Measurements from ENCODE around the gene CRY1.

Gene CRY1

DNA sequence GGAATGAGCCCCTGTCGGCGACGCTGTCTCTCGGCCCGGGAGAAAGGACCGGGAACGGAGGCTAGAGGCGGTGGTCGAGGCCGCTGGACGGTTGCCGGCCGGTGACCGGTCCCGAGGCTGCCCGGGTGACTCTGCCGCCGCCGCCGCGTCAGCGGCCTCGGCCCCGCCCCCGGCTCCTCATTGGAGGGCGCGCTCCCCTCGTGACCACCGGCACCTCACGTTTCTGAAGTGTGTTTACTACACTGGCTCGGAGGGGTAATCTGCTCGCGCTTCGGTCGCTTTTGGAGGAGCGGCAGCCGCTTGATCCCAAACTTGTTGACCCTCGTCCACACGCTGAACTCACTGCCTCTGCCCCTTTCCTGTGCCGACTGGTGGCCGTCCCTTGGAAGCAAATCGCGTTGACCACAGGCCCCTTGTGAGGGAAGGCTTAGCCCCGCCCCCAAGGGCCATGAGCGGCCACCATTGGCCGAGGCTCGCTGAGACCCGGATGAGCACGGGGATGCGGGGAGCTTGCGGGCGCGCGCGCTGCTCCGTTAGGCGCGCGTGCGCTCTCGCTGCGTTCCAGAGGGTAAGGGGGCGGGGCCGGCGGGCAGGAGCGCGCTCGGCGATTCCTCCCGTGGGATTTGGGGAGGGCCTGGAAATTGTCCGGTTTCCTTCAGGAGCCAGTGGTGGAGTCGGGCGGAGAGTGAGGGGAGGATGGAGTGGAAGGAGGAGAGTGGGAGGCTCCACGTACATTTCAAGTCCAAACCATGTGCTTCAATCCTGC lies at the start of gene CRY1:
CRY1 (minus strand) TSS at position 133 of the 766 bp plus-strand sequence. CDS start 588 bp downstream, outside the sequence.
- DNase-seq (ENCODE audit: low spot score) = peak; percentile 97
- H3K4me3 ChIP-seq = peak within 1 kb of the TSS; percentile 91
- TF ChIP-seq, protein P1, sequence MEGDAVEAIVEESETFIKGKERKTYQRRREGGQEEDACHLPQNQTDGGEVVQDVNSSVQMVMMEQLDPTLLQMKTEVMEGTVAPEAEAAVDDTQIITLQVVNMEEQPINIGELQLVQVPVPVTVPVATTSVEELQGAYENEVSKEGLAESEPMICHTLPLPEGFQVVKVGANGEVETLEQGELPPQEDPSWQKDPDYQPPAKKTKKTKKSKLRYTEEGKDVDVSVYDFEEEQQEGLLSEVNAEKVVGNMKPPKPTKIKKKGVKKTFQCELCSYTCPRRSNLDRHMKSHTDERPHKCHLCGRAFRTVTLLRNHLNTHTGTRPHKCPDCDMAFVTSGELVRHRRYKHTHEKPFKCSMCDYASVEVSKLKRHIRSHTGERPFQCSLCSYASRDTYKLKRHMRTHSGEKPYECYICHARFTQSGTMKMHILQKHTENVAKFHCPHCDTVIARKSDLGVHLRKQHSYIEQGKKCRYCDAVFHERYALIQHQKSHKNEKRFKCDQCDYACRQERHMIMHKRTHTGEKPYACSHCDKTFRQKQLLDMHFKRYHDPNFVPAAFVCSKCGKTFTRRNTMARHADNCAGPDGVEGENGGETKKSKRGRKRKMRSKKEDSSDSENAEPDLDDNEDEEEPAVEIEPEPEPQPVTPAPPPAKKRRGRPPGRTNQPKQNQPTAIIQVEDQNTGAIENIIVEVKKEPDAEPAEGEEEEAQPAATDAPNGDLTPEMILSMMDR (IDR thresholded peaks at IDR 0.05) = no peak
- H3K27ac ChIP-seq = peak within 1 kb of the TSS; percentile 98 to 99

DNA sequence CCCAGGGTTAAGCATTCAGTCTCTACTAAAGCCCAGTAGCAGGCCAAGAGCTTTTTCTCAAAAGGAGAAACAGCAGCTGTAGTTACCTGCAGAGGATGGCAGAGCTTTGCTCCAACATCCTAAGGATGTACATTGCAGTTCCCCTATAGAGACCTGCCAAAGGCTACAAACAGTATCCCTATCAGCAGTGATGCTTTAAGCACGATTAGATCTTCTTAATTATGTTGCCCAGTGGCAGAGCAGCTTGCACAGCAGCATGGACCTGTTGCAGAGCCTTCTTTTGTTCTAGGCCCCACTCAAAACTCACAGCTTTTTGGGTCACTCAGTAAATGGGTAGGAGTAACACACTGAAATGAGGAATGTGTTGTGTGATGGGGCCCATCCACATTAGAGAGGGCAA lies 46.4 kb upstream of the CRY1 start:
- TF ChIP-seq, protein P1 (IDR thresholded peaks at IDR 0.05) = no peak

DNA sequence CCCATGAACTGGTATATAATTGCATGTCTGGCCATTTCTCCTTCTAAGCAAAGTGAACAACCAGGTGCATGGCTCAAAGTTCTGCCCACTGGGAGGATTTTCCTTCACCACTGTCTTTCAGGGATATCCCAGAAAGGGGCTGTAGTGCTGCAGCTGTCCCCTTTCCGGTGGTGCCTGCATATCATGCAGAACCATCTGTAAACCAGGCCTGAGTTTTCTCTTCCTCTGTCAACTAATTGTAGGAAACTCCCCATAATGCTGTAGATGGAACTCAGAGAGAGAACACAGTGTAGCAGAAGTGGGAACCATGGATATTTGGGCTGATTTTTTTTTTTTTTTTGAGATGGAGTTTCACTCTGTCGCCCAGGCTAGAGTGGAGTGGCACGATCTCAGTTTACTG lies 45.6 kb upstream of the CRY1 start:
- no peak overlapping the region for H3K27ac ChIP-seq
- H3K4me3 ChIP-seq = no peak overlapping the region
- DNase-seq (ENCODE audit: low spot score) = no peak
- TF ChIP-seq, protein P1 (IDR thresholded peaks at IDR 0.05) = no peak

More for the DNA sequence above, 46.4 kb upstream of the CRY1 start:
- Histone ChIP-seq H3K4me3 (no peak overlapping the region), H3K27ac (no peak overlapping the region)
- DNase-seq (ENCODE audit: low spot score) = no peak

DNA sequence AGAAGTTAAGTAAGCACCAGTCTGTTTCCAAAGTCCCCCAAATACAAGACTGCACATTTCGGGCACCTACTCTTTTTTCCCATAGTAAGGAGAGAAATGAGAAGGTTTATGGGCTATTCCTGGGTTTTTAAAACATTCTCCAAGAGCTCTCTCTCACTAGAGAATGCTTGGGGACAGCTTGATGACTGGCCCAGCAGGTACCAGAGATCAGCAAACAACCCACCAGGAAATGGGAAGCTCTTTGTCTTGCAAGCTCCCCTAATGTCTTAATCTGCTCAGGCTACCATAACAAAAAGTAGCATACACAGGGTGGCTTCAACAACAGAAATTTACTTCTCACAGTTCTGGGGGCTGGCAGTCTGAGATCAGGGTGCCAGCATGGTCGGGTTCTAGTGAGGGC lies 41.8 kb upstream of the CRY1 start:
- H3K27ac ChIP-seq = no peak overlapping the region
- TF ChIP-seq, protein P1 (IDR thresholded peaks at IDR 0.05) = no peak
- DNase-seq (ENCODE audit: low spot score) = no peak

DNA sequence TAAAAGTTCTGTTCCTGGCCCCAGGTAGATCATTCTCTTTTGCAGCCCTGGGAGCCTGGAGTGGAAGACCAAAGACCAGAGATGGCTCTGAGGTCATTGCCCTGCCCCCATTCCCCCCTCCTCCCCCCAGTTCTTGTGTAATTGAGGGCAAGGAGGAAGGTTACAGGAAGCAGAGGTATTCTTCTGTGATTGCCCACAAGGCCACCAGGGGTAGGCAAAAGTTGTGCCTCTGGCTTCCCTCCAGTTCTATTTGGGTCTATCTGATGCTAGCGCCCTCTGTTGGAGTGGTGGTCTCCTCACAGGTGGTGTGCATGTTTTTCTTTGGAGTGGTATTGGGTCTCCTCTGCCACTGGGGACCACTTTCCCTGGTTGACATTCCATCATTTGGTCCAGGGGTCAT lies 41.2 kb upstream of the CRY1 start:
- TF ChIP-seq, protein P1 (IDR thresholded peaks at IDR 0.05) = no peak
- H3K27ac ChIP-seq = no peak overlapping the region
- H3K4me3 ChIP-seq = no peak overlapping the region
- no peak for DNase-seq (ENCODE audit: low spot score)

More for the DNA sequence above, 41.8 kb upstream of the CRY1 start:
- H3K4me3 ChIP-seq = no peak overlapping the region

DNA sequence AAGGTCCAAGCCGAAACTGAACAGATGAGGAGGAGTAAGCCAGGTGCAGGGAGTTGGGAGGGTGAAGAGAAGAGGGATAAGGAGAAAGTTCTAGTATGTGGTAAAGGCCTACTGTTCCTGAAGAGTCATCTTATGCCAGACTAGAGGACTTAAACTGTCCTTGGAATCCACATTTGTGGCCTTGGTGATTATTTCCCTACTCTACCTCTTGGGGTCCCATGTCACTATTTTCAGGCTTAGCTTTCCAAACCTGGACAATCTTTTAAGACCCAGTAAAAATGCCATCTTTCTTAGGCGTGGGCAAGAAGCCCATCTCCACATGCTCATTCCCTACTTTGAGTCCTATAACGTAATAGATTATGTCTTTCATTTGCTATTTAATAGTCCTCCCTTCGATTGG lies 40.1 kb upstream of the CRY1 start:
- no peak for DNase-seq (ENCODE audit: low spot score)
- Histone ChIP-seq H3K4me3 (no peak overlapping the region), H3K27ac (no peak overlapping the region)
- TF ChIP-seq, protein P1 (IDR thresholded peaks at IDR 0.05) = no peak
